Bronchial epithelial cell (primary cell): Measurements from ENCODE around the gene COPS4. TPM values are rescaled to one million over a fixed set of nuclear protein-coding genes. Genes with fewer than 3 reads are reported as not detected.

ENCODE experiments used
- DNase-seq: peaks from one replicate; pipeline ENCODE4 v3.0.0-alpha.2; 2010; ENCODE audit warnings: low read depth
- FAIRE-seq: peaks from 2 replicates; lab custom pipeline; 2011; peaks lifted over from hg19 to GRCh38; lab: Jason Lieb, UNC
- H3K27me3 ChIP-seq: 2 replicates; pipeline ENCODE4 v1.5.1; 2011; ENCODE audit warnings: low read length; ENCODE audit not compliant: control insufficient read depth, insufficient read depth
- H3K36me3 ChIP-seq: 2 replicates; pipeline ENCODE4 v1.5.1; 2011; ENCODE audit warnings: low read length; ENCODE audit not compliant: control insufficient read depth, insufficient read depth
- H3K4me3 ChIP-seq: 2 replicates; pipeline ENCODE4 v1.5.1; 2011; ENCODE audit warnings: mild to moderate bottlenecking, low read depth, low read length, control low read depth
- CTCF ChIP-seq: IDR thresholded peaks from 2 replicates; pipeline ENCODE4 v1.5.1; 2011; ENCODE audit warnings: mild to moderate bottlenecking, moderate library complexity, low read length, control low read depth, inconsistent platforms; ENCODE audit not compliant: insufficient read depth, severe bottlenecking
- total RNA-seq: library from RNA; depleted of rRNA; stranded (reverse); fragments of >200 nt; gene quantifications from 2 replicates; pipeline ENCODE4 v1.2.1, GENCODE V29; 2014

Gene COPS4
- total RNA-seq, 1 donor from 2014 or later, result 41.6 TPM

DNA sequence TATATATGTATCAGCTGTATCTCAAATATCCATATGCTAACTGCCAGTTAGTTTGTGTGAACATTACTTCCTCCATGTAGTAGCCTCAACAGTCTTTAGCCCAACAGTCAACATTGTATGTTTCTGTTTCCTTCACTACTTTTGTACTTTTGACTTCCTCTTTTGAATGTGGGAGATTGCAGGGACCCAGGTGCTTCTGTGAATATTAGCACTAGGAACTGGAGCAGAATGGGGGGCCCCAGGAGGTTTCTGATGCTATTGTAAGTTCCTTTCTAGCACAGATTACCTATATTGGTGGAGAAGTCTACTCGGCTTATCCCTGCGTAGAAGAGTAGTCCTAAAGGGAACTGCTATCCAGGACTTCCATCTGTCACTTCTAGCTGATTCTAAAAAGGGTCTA is 77.2 kb downstream of the COPS4 start:
- DNase-seq, result no peak
- no peak for TF ChIP-seq CTCF
- Histone ChIP-seq H3K36me3 (no peaks in the 10 kb centered on the region), H3K4me3 (no peak overlapping the region), H3K27me3 (no peaks in the 10 kb centered on the region)
- FAIRE-seq, result no peak

GRCh38 chr4:83112678-83113428 is 77.9 kb downstream of the COPS4 start:
- no peaks in the 10 kb centered on the region for H3K27me3 ChIP-seq
- H3K36me3 ChIP-seq, result no peaks in the 10 kb centered on the region
- no peak overlapping the region for H3K4me3 ChIP-seq
- no peak for TF ChIP-seq CTCF
- DNase-seq (no peak), FAIRE-seq (no peak)

- H3K4me3 ChIP-seq, result no peak overlapping the region
- no peaks in the 10 kb centered on the region for H3K36me3 ChIP-seq
- FAIRE-seq (no peak), DNase-seq (no peak)
- H3K27me3 ChIP-seq, result no peaks in the 10 kb centered on the region
- no peak for TF ChIP-seq CTCF
Measured at GRCh38 chr4:83113429-83113786, 78.4 kb downstream of the COPS4 start.

DNA sequence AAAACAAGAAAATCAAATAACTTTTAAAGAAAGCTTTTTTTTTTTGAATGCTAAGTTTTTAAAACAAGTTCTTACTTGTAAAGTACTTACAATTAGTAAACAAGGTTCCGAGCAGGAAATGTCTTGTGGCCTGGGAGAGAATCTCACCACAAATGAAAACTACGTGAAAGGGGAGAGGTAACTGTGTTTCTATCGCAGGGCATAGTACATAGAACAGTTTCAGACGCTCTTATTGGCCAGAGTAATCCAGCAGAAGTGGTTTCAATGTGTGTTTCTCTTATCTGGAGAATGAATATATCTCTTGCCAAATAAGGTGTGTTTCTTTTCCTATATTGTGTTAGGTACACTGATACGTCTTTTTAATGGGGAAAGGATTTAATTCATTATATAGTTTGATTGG is 79.6 kb downstream of the COPS4 start, which contains the start of gene PLAC8:
TSS of gene PLAC8 (minus strand) at position 154 of the 400 bp plus-strand sequence. CDS start 6,808 bp downstream, outside the sequence.
- DNase-seq (peak; percentile 93), FAIRE-seq (no peak)
- Histone ChIP-seq H3K36me3 (no peaks in the 10 kb centered on the region), H3K4me3 (no peak within 1 kb of the TSS), H3K27me3 (no peaks in the 10 kb centered on the region)
- TF ChIP-seq CTCF, result no peak

DNA sequence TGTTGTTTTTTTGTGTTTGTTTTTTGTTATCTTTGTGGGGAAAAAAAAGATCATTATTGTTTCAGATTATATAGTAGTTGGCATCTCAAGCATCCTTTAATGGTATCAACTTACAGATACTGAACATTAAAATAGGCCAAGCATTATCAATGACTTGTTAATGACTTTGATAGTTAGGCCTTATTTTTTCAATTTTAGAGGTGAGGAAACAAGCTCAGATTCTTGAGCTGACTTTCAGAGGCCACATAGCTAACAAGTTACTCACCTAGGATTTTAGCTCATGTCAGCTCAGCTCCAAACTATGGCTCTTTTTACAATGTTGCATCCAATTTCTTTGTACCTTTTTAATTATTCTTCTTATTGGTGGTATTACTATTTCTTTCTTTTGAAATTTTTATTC is 80.0 kb downstream of the COPS4 start:
- Histone ChIP-seq H3K4me3 (no peak overlapping the region), H3K27me3 (no peaks in the 10 kb centered on the region), H3K36me3 (no peaks in the 10 kb centered on the region)
- TF ChIP-seq CTCF, result no peak
- no peak for FAIRE-seq
- peak; percentile 79 for DNase-seq
